GM18499 (cell line): ENCODE results near the gene MBD3L2.
"Not testable (repeated sequence)": the region's sequence is repeated elsewhere in the genome, so short reads cannot be mapped to it uniquely, and the experiment has no call there.

Experiments used
- ATAC-seq: cut with Tn5 transposase; IDR thresholded peaks from one replicate; pipeline ENCODE4 v1.9.1; 2021; ENCODE audit warnings: moderate number of reproducible peaks; ENCODE audit not compliant: insufficient read depth, unreplicated experiment

Gene MBD3L2

DNA sequence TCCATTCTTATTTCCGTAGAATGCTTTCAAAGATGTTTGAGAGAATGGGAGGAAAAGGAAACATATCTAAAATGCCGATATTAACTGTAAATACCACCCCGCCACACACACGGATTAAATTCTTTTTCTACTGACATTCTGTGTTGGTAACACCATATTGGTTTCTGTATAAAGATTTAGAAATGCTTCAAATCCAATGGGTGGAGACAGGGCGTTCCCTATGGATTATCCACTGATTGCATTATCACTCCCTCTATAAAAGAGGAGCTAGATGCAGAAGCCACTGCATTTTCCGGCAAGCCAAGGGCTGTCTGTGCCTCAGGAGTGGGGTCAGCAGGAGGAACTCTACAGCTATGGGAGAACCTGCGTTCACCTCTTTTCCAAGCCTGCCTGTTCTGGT lies at the start of gene MBD3L2:
MBD3L2 (plus strand) TSS at position 301 of the 400 bp plus-strand sequence; CDS start at position 354, 53 bp downstream.
- ATAC-seq: not testable (repeated sequence)

DNA sequence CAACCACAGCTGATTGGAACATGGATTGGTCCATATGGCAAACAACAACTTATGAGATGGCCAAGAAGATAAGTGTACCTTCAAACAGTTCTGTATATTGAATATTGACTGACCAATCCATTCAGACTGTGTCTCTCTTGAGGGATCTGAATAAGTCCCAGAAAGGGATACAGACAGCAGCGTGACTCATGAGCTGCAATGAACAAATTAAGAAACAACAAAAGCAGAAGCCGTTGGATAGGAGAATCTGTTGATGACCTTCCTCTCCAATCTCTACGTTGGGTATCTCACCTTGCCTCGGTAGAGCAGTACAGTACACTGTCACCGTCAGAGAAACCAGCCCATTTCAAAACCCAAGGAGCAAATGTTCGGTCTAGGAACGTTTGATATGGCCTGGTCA lies 49.2 kb upstream of the MBD3L2 start:
- no peak for ATAC-seq

DNA sequence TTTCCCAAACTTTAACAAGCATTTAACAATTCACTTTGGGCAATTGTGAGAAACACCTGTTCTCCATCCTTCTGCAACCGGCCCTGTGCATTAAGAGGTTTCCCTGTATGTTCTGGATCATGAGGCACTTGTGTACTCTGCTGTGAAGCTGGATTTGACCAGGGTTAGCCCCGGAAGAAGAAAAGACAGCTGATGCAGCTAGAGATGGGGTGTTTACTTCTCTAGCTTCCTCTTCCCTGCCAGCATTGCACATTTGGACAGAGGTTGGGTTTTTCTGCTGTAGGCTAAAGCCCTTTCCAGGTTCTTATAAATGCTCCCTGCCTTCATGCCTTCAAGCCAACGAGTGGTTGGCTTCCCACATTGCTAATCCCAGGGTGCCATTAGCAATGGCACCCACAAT lies 48.8 kb upstream of the MBD3L2 start:
- no peak for ATAC-seq

DNA sequence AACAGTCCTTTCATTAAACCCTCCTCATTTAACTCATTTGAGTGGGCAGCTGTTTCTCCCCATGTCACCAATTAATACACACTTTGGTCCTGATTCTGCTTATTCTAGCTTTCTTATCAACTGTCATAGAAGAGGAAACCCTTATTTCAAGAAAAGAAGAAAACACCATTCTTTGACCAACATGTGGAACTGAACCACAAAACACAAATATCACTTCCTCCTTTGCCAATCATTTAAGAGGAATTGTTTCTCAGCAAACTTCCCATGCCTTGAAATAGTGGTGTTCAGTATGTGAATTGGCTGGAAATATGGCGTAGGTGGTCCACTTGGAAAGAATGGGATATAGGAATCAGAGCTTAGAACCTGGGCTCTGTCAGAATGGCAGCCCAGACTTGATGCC lies 48.3 kb upstream of the MBD3L2 start:
- ATAC-seq: no peak

DNA sequence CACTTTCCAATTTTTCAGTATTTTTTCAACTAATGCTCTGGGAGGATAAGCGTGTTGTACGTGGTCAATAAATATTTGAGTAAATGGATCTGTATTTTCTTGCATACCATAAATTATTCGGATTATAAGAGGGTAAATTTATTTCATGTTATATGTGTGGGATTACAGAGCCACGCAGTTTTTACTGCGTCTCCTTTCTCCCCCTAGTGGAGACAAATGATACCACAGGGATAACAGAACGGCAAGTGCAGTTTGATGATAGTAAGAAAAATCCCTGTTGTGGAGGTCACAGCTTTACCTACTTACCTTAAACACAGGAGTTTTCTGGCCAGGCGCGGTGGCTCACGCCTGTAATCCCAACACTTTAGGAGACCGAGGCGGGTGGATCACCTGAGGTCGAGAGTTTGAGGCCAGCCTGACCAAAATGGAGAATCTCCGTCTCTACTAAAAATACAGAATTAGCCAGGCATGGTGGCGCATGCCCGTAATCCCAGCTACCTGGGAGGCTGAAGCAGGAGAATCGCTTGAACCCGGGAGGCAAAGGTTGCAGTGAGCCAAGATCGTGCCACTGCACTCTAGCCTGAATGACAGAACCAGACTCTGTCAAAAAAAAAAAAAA lies 44.7 kb upstream of the MBD3L2 start:
- no peak for ATAC-seq

DNA sequence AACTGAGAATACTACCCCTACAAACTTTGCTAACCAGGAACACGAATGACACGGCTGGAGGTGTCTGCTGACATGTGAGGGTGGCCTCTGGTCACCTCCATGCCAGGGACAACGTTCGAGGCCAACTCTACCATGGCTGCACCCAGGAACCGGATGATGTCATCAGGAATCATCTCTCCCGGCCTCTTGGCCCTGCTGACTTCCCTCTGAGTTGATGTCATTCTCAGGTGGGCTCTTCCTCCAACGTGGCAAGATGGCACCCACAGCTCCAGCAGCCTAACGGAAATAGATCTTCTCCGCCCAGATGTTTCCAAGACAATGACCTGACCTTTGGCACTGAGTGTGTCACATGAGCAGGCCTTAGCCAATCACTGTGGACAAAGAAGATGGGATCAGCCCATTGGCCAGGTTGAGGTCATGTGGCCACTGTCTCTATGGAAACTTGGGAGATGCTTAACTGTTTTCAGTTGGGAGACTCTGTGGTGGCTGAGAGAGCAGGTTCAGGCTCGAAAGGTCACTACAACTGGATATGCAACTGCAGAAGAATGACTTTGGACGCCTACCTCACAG lies 42.9 kb upstream of the MBD3L2 start:
- no peak for ATAC-seq

DNA sequence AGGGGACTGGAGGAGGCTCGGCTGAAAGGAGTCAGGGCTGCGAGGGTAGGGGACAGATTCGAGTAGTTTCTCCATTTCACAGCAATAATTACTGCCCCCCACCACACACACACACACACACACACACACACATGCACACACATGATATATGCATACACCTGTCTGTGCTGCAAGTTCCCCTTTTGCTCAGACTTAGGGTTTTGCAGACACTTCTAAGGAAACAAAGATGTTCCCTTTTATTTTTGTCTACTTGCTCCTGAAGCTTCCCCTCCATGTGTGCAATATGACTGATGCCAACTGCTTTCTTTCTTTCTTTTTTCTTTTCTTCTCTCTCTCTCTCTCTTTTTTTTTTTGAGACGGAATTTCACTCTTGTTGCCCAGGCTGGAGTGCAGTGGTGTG lies 41.3 kb upstream of the MBD3L2 start:
- ATAC-seq: no peak

DNA sequence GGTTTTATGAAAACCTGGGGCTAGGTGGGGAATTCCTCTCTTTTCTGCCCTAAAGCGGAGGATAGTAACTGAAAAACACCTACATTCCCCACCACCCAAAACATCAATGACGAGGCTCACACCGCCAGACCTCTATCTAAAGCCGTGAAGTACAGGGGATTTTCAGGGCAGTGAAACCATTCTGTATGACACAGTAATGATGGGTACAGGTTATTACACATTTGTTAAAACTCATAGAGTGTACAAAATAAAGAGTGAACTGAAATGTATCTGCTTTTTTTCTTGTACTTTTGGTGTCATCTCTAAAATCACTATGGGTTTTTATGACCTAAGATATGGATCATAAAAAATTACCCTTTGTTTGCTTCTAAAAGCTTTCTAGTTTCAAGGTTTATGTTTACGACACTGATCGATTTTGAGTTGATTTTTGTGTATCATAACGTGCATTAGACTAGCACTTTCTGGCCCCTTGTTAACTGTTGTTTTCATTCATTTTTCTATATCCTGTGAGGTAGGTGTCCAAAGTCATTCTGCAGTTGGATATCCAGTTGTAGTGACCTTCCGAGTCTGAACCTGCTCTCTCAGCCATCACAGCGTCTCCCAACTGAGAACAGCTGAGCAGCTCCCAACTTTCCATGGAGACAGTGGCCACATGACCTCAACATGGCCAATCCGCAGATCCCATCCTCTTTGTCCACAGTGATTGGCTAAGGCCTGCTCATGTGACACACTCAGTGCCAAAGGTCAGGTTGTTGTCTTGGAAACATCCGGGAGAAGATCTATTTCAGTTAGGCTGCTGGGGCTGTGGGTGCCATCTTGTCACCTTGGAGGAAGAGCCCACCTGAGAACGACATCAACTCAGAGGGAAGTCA lies 38.2 kb upstream of the MBD3L2 start:
- ATAC-seq: no peak

DNA sequence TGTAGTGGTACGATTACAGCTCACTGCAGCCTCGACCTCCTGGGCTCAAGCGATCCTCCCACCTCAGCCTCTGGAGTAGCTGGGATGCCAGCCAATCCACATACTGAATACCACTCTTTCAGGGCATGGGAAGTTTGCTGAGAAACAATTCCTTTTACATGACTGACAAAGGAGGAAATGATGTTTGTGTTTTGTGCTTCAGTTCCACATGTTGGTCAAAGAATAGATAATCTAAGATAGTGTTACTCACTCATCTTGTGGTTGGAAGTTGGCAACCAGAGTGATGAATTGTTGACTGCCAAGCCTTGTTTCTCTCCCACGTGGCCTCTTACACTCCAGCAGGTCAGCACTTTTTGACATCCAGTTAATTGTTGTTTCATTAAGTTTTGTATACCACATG lies 35.4 kb upstream of the MBD3L2 start:
- no peak for ATAC-seq

DNA sequence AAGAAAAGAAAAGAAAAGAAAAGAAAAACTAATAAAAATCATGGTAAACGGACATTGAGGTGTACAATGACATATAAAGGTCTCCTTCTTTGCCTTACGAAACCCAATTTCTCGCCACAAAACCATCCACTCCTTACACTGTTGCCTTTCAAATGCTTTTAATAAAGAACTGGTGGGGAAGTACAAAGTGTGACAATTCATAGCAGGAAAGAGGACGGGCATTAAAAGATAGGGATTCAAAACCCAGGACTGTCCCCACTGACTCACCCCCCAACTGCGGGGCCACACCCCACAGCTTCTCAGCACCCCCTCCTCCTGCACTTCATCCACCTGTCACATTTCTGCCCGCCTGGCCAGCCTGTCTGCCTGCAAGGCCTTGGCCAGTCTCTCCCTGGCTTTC lies 30.3 kb upstream of the MBD3L2 start:
- ATAC-seq: no peak

DNA sequence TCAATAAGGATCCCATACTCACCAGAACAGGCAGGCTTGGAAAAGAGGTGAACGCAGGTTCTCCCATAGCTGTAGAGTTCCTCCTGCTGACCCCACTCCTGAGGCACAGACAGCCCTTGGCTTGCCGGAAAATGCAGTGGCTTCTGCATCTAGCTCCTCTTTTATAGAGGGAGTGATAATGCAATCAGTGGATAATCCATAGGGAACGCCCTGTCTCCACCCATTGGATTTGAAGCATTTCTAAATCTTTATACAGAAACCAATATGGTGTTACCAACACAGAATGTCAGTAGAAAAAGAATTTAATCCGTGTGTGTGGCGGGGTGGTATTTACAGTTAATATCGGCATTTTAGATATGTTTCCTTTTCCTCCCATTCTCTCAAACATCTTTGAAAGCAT lies 27.8 kb upstream of the MBD3L2 start, which contains the start of gene MBD3L2B:
MBD3L2B (minus strand) TSS at position 101 of the 400 bp plus-strand sequence; CDS start at position 67, 34 bp downstream.
- ATAC-seq: not testable (repeated sequence)

DNA sequence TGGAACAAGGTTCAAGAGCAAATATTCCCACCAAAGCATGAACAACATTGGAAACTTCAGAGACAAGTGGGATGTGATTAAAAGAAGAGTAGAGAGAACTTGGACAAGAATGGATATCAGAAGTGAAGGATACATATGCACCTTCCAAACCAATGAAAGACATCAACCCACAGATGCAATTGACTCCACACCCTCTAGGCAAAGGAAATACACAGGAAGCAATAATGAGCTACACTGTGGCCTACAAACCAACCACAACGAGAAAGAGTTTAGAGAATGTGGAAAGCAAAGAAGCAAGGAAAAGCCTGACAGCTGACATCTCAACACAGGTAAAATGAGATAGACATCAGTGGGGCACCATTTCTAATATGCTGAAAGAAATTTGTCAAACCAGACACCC lies 20.3 kb upstream of the MBD3L2 start:
- ATAC-seq: not testable (repeated sequence)

DNA sequence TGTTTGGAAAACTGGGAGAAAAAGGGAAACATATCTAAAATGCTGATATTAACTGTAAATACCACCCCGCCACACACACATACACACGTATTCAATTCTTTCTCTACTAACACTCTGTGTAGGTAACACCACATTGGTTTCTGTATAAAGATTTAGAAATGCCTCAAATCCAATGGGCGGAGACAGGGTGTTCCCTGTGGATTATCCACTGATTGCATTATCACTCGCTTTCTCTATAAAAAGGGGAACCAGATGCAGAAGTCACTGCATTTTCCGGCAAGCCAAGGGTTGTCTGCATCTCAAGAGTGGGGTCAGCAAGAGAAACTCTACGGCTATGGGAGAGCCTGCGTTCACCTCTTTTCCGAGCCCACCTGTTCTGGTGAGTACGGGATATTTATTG lies 18.8 kb upstream of the MBD3L2 start, which contains the start of gene MBD3L5:
MBD3L5 (plus strand) TSS at position 301 of the 400 bp plus-strand sequence; CDS start at position 335, 34 bp downstream.
- ATAC-seq: not testable (repeated sequence)

DNA sequence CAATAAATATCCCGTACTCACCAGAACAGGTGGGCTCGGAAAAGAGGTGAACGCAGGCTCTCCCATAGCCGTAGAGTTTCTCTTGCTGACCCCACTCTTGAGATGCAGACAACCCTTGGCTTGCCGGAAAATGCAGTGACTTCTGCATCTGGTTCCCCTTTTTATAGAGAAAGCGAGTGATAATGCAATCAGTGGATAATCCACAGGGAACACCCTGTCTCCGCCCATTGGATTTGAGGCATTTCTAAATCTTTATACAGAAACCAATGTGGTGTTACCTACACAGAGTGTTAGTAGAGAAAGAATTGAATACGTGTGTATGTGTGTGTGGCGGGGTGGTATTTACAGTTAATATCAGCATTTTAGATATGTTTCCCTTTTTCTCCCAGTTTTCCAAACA lies 9.0 kb upstream of the MBD3L2 start, which contains the start of gene MBD3L4:
MBD3L4 (minus strand) TSS at position 101 of the 400 bp plus-strand sequence; CDS start at position 66, 35 bp downstream.
- not testable (repeated sequence) for ATAC-seq

DNA sequence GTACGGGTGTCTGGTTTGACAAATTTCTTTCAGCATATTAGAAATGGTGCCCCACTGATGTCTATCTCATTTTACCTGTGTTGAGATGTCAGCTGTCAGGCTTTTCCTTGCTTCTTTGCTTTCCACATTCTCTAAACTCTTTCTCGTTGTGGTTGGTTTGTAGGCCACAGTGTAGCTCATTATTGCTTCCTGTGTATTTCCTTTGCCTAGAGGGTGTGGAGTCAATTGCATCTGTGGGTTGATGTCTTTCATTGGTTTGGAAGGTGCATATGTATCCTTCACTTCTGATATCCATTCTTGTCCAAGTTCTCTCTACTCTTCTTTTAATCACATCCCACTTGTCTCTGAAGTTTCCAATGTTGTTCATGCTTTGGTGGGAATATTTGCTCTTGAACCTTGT lies 7.6 kb upstream of the MBD3L2 start:
- ATAC-seq: not testable (repeated sequence)

DNA sequence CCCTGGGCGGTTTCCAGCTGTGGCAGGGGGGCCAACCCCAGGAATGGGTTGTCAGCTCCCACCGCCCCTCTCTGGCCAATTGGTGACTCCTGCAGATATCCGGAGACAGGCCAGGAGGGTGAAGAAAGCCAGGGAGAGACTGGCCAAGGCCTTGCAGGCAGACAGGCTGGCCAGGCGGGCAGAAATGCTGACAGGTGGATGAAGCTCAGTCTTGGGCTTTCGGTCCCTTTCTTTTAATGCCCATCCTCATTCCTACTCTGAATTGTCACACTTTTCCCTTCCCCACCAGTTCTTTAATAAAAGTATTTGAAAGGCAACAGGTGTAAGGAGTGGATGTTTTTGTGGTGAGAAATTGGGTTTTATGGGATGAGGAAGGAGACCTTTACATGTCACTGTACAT lies 2.3 kb downstream of the MBD3L2 start:
- ATAC-seq: not testable (repeated sequence)

DNA sequence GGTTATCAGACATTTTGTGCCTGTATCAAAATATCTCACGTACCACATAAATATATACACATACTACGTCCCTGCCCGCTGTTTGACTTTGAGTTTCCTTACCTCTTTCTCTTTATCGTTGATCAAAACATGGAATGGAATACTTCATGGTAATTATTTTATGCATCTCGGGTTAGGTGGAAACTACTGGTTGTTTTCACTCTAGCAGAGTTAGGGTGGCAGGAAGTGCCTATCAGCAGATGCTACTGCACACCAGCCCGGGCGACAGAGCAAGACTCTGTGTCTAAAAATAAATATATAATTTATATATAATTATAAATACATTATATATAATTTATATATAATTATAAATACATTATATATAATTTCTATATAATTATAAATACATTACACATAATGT lies 3.8 kb downstream of the MBD3L2 start:
- not testable (repeated sequence) for ATAC-seq

DNA sequence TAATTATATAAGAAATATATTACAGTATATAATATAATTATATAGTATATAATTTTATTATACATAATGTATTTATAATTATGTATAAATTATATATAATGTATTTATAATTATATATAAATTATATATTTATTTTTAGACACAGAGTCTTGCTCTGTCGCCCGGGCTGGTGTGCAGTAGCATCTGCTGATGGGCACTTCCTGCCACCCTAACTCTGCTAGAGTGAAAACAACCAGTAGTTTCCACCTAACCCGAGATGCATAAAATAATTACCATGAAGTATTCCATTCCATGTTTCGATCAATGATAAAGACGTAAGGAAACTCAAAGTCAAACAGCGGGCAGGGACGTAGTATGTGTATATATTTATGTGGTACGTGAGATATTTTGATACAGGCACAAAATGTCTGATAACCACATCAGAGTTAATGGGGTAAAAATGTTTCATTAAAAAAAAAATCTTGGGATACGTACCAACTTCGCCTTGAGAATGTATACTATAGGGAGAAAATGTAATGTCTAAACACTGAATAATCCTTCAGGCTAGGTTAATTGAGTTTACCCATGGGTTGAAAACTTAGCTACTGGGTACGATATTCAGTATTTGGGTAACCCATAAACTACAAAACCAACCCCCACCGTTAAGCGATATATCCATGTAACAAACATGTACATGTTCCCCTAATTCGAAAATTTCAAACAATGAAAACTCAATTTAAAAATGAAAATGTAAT lies 5.7 kb downstream of the MBD3L2 start:
- ATAC-seq: not testable (repeated sequence)

DNA sequence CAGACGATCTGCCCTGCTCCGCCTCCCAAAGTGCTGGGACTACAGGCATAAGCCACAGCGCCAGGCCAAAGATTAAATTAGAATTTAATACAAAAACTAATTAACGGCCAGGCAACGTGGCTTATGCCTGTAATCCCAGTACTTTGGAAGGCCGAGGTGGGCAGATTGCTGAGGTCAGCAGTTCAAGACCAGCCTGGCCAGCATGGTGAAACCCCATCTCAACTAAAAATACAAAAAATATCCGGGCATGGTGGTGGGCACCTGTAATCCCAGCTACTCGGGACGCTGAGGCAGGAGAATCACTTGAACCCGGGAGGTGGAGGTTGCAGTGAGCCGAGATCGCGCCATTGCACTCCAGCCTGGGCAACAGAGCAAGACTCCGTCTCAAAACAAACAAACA lies 6.6 kb downstream of the MBD3L2 start:
- not testable (repeated sequence) for ATAC-seq

DNA sequence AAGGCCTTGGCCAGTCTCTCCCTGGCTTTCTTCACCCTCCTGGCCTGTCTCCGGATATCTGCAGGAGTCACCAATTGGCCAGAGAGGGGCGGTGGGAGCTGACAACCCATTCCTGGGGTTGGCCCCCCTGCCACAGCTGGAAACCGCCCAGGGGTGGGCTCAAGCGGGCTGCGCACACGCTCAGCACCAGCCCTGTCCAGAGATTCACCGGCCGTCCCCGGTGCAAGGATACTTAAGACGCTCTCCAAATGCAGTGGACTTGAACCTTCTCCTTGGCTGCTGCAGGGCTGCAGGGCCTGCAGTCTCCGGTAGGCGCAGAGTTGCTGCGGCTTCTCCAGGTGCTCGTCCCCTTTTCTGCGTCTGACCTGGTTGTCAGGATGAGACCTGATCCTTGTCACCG lies 7.2 kb downstream of the MBD3L2 start:
- ATAC-seq: not testable (repeated sequence)
